GM18526 (cell line): Measurements from ENCODE around the gene NPY2R.

Experiments
- POLR2A ChIP-seq: IDR thresholded peaks from 3 replicates; pipeline ENCODE4 v1.6.1; 2011; ENCODE audit not compliant: insufficient read length; ENCODE audit errors: extremely low read depth

The NPY2R gene, protein sequence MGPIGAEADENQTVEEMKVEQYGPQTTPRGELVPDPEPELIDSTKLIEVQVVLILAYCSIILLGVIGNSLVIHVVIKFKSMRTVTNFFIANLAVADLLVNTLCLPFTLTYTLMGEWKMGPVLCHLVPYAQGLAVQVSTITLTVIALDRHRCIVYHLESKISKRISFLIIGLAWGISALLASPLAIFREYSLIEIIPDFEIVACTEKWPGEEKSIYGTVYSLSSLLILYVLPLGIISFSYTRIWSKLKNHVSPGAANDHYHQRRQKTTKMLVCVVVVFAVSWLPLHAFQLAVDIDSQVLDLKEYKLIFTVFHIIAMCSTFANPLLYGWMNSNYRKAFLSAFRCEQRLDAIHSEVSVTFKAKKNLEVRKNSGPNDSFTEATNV

DNA sequence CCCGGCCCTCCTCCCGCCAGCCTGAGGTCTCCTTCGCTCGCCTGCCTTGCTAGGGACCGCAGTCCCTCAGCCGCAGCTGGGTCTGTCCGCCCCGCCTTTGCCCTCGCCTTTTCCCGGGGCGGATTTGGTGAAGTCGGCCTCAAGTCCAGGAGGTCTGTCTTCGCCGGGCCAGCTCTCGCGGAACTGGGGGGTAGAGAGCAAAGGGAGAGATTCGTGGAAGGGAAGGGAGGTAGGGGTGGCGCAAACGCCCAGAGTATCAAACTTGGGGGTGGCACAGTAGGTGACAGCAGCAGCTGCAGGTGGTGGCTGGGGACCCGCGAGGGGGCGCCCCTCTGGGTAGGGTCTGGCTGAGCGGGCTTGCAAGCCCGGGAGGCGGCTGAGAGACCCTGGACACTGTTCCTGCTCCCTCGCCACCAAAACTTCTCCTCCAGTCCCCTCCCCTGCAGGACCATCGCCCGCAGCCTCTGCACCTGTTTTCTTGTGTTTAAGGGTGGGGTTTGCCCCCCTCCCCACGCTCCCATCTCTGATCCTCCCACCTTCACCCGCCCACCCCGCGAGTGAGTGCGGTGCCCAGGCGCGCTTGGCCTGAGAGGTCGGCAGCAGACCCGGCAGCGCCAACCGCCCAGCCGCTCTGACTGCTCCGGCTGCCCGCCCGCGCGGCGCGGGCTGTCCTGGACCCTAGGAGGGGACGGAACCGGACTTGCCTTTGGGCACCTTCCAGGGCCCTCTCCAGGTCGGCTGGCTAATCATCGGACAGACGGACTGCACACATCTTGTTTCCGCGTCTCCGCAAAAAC, at the start of gene NPY2R:
NPY2R (plus strand) TSS at position 379 of the 797 bp plus-strand sequence. CDS start 5,304 bp downstream, outside the sequence.
- no peak for TF ChIP-seq POLR2A

GRCh38 chr4:155161357-155161756, 47.1 kb upstream of the NPY2R start:
- no peak for TF ChIP-seq POLR2A

GRCh38 chr4:155164718-155165117, 43.7 kb upstream of the NPY2R start:
- TF ChIP-seq POLR2A = no peak

DNA sequence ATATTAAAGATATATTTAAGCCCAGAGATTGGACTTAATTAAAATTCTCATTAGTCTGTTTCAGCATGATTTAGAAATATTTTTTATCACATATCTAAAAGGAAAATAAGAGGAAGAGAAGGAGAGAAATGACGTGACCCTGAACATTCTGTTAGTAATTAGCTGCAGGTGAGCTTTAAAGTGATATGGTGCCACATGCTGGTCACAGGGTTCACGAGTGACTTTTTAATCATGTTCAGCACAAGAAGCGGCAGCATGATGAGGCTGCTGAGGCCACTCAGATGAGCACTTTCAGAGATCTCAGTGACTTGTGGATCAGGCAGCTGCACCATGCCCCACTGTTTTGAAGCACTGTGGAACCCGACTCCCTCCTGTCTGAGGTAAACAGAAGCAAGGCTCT, 37.9 kb upstream of the NPY2R start:
- TF ChIP-seq POLR2A = no peak

GRCh38 chr4:155173371-155173770, 35.1 kb upstream of the NPY2R start:
- no peak for TF ChIP-seq POLR2A

DNA sequence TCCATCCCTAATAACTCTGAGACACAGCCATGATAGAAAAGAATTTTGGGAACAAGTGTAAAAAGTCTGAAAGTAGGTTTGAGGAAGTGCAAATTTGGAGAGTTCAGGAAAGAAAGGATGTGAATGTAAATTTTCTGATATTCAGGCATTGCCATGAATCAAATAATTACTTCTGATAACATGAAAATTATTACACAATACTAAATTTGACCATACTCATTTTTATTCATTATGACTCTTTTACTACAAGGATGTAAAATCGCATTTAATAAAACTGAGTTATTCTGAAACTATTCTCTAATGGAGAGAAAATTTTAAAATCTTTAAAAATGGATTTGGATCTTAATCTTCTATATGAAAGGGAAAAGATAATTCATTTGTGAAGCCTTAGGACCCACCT, 33.8 kb upstream of the NPY2R start:
- no peak for TF ChIP-seq POLR2A

DNA sequence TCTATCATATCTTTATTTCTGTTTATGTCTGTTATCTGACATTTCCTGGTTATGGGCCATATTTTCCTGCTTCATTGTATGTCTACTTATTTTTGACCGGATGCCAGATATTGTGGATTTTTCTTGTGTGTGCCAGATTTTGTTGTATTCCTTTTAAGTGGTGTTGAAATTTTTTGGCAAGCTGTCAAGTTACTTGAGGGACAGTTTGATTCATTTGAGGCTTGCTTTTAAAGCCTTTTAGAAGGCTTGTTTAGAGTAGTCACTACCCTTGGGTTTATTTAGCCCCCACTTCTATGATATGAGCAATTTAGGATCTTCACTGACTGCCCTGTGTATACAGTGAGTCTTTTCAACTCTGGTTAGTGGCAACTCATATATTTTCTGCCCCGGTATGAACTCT, 29.2 kb upstream of the NPY2R start:
- TF ChIP-seq POLR2A = no peak

DNA sequence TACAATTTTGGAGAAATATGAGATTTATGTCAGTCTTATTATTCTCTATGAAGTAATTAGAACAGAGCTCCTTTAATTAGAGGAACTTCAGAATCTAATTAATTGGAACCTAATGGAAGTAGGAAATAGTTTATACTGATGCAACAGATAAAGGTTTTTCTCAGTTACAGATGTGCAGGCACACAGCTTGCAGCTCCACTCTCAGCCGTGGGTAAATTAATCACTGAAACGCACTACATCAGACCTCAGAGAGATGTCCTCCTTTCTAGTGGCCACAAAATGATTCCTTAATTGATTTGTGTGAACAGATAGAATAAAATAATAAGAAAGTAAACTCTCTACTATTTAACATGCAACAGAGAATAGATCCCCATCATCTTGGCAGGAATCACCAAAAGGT, 21.5 kb upstream of the NPY2R start:
- no peak for TF ChIP-seq POLR2A

- no peak for TF ChIP-seq POLR2A
Measured at GRCh38 chr4:155187989-155188388, 20.4 kb upstream of the NPY2R start.

DNA sequence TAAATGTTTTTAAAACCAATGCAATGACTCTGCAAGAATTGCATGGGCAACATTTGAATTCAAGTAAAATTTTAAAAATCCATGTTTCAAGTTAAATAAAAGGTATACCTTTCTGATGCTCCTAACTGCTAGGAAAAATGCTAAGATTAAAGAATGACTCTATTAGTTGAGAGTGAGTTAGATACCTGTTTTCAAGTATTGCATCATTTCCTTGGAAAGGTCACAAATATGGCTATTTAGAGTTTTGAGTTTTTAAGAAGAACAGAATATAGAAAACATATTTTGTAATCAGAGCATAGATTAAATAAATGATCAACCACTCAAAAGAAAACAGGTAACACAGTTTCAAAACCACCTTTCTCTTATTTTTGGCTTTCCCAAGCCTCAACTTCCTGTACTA, 18.3 kb upstream of the NPY2R start:
- no peak for TF ChIP-seq POLR2A

DNA sequence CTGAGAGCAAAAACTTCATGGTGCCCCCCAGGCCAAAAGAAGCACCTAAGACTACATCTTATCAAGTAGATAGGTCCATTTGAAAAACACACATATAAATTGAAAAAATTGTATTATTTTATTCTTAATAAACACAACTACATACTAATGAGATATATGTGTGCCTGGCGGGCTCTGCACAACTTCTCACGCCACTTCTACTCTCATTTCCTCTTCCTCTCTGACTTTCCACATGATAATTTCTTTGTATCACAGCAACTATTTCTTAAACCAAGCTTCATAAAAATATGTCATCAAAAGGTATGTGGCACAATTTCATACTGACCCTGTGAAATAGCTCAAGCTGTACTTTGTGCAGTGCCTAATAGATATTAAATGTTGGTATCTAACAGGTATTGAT, 10.7 kb upstream of the NPY2R start:
- no peak for TF ChIP-seq POLR2A

DNA sequence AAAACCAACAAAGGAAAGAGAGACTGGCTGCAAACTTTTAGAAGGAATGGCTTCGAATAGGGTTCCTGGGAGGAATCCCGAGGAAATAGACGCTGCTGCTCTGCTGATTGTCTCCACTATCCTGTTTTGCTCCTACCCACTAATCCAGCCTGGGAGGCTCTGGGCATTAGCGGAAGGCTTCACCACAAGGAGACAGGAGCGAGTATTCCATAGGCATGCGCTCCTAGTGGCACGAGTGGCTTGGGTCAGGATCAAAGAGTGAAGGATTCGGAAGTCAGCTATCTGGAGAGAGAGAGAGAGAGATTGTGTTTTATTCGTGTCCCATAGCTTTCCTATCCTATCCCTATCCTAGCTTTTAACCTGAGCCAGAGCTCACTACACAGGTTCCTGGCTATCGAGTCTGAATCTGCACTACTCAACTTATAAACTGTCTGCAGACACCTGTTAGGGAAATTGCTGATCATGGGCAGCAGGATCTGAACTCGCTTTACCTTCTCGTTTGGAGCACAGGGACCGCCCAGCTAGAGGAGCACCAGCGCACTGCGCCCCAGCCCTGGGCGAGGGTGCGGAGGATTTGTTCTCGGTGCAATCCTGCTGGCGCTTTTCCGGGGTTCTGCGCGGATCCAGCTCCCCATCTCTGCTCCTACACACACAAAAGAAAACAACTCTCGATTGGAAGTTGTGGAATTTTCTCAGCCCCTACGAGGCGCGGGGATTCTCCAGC, 740 bp upstream of the NPY2R start:
- no peak for TF ChIP-seq POLR2A

DNA sequence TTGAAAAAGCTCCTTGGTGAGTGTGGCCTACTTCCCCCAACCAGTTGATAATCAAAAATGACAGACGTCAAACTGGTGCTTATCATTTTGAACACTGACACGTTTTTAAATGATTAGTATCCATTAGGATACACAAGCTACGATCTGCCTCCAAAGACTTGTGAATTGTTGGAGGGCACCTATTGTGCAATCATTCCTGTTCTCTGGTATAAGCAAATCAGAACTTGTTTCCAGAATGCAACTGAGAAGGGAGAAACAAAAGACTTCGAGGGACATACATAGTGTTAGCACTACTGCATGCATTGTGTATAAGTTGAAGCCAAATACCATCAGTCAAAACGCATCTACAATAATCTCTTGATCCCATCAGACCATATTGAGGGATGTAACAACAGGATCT, 11.6 kb downstream of the NPY2R start:
- TF ChIP-seq POLR2A = no peak

DNA sequence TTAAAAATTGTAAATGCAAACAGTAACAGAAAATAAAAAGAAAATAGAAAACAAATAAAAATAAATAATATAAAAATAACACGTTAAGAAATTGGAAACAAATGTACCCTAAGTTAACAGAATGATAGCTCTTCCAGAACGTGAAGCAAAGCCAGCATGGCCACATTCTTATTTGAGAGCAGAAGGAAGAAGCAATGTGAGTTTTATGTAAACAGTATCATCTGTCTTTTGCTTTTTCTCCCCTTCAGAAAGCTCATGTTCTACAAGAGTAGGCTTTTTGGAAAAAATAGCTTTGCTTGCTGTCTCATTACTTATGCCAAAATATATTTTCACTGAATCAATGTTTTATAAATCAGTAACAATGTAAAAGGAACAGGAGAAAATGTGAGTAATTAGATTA, 18.7 kb downstream of the NPY2R start:
- TF ChIP-seq POLR2A = no peak

DNA sequence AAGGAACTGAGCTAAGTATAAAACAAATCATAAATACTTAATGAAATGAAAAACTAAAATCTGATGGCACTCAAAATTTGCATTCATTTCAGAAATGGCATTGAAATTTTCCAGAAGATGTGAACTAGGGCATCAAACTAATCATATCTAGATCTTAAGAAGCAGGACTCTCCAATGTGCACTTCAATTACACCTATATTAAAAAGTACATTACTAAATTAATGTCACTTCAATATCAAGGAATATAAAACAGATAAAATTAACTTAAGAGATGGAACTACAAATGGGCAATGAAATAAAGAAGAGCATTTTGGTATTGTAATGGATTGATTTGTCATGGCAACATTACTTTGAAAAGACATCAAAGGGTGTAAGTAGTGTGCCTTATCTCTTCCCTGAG, 20.3 kb downstream of the NPY2R start:
- no peak for TF ChIP-seq POLR2A

DNA sequence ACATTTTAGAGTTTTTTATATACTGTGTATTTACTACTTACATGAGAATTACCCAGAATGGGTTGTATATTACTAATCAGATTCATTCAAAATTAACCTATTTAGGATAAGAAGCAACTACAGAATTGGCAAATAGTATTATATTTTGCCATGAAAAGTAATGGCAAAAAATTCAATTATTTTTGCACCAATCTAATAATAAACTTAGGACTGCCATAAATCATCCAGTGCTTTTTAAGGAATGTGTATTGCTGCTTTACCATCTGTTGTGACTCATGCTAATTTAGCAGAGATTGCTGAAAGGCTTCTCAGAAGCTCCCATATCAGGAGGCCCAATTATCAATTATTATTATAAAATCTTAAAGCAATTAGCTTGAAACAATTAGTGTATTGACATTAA, 24.0 kb downstream of the NPY2R start:
- TF ChIP-seq POLR2A = no peak
